ENCODE results near the gene TBC1D14.

TBC1D14 gene

GRCh38 chr4:6957994-6958393, 48.4 kb downstream of the TBC1D14 start:
- no peak for DNase-seq (ENCODE audit: low read depth in 1 of 2, low spot score in 1 of 2)

DNA sequence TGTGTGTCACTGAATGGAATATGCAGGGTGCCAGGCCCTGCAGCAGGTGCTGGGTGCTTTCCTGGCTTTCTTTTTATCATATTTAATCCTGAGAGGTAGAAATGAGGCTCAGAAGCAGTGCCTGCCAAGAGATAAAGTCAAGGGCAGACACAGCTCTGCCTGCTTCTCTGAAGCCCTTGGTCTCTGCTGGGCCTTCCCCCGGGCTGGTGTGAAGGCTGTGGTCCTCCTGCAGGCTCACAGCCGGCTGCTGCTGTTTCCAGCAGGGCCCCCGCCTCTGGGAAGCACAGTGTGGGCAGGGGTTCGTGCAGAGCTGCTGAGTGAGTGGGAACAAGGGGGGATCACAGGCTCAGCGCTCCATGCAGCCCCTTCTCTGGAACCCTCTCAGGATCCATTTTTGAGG, 49.6 kb downstream of the TBC1D14 start:
- no peak for DNase-seq (ENCODE audit: low read depth in 1 of 2, low spot score in 1 of 2)
- no peak for TF ChIP-seq JUND (IDR thresholded peaks at IDR 0.05; ENCODE audit: low read depth)
- in situ Hi-C loops (cut with HindIII; ENCODE audit: low pct_unique_long_range_greater_than_20kb, low sequenced_read_pairs), result no loop called here

More at GRCh38 chr4:6957994-6958393, 48.4 kb downstream of the TBC1D14 start:
- no peak for TF ChIP-seq JUND (IDR thresholded peaks at IDR 0.05; ENCODE audit: low read depth)
- in situ Hi-C loops (cut with HindIII; ENCODE audit: low pct_unique_long_range_greater_than_20kb, low sequenced_read_pairs), result no loop called here

GRCh38 chr4:6960154-6960553, 50.5 kb downstream of the TBC1D14 start:
- DNase-seq (ENCODE audit: low read depth in 1 of 2, low spot score in 1 of 2), result no peak
- in situ Hi-C loops (cut with HindIII; ENCODE audit: low pct_unique_long_range_greater_than_20kb, low sequenced_read_pairs), result no loop called here
- no peak for TF ChIP-seq JUND (IDR thresholded peaks at IDR 0.05; ENCODE audit: low read depth)

- TF ChIP-seq JUND (IDR thresholded peaks at IDR 0.05; ENCODE audit: low read depth), result no peak
- no peak for DNase-seq (ENCODE audit: low read depth in 1 of 2, low spot score in 1 of 2)
- in situ Hi-C loops (cut with HindIII; ENCODE audit: low pct_unique_long_range_greater_than_20kb, low sequenced_read_pairs), result no loop called here
These were observed 51.2 kb downstream of the TBC1D14 start for GRCh38 chr4:6960628-6961412.

DNA sequence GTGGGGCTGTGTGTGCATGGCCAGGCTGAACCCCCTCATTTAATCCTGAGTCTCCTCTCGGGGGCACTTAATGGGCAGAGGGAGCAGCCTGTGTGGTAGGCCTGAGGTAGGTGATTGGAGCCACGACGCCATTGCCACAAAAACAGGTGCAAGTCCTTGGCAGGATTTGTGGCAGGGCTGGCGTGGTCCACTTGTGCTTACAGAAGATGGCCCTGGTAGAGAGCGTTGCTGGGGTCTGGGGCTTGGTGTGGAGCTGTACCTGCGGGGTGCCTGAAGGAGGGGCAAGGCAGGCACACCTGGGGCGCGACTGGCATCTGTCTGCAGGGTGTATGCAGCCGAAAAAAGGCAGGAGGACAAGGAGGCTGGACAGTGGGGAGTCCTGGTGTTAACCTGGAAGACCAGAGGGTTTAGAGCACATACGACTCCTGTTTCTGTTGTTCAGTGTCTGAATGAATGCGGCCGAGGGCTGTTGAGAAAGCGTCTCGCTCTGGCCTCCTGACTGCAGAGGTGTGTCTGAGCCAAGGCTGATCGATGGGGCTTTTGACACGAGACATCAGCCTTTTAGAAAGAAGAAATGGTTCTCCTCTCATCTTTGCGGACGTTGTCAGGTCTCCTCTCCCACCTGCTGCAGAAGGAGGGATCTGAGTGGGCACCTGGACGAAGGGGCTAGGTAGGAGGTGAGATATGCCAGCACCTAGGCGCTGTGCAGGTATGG, 52.0 kb downstream of the TBC1D14 start:
- no peak for DNase-seq (ENCODE audit: low read depth in 1 of 2, low spot score in 1 of 2)
- in situ Hi-C loops (cut with HindIII; ENCODE audit: low pct_unique_long_range_greater_than_20kb, low sequenced_read_pairs), result no loop called here

DNA sequence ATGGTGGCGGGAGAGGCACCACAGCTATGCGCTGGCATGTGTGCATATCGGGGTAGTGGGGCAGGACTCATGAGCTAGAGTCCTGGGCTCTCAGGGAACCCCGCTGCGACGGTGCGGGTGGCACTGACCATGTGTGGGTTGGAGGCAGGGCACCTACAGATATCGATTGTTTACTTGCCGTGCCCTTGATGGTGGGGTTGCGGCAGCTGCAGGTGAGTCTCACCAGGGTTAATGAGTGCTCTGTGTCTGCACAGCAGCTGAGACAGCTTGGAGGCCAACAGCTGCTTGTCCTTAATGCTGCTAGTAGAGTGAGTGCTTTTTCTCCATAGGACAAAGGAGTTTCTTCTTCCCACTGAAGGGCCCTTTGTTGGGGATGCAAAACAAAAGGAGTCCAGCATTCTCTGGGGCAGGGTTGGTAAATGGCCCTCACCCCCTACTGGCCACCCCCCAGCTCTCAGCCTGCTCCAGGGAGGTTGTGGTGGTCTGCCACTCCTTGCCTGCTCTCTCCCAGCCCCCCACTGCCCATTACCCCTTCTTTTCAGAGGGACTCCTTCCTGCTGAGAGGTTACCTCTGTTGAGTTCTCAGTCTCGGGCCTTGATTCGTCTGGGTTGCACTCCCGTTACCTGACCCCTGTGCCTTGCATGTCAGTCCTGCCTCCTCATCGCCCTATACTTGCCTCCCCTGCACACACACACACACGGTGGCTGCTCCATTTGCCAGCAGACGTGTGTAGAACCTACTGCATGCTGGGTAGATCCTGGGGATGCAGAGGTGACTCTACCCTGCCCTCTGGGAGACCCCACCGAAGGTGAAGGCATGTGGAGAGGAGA, 52.8 kb downstream of the TBC1D14 start:
- no peak for DNase-seq (ENCODE audit: low read depth in 1 of 2, low spot score in 1 of 2)
- in situ Hi-C loops (cut with HindIII; ENCODE audit: low pct_unique_long_range_greater_than_20kb, low sequenced_read_pairs), result no loop called here
- TF ChIP-seq JUND (IDR thresholded peaks at IDR 0.05; ENCODE audit: low read depth), result no peak

More for the DNA sequence above, 52.0 kb downstream of the TBC1D14 start:
- TF ChIP-seq JUND (IDR thresholded peaks at IDR 0.05; ENCODE audit: low read depth), result no peak

- in situ Hi-C loops (cut with HindIII; ENCODE audit: low pct_unique_long_range_greater_than_20kb, low sequenced_read_pairs), result no loop called here
- no peak for TF ChIP-seq JUND (IDR thresholded peaks at IDR 0.05; ENCODE audit: low read depth)
- DNase-seq (ENCODE audit: low read depth in 1 of 2, low spot score in 1 of 2), result no peak
These were observed 53.5 kb downstream of the TBC1D14 start for GRCh38 chr4:6963139-6963611.

GRCh38 chr4:6964858-6965257, 55.2 kb downstream of the TBC1D14 start:
- no peak for DNase-seq (ENCODE audit: low read depth in 1 of 2, low spot score in 1 of 2)
- in situ Hi-C loops (cut with HindIII; ENCODE audit: low pct_unique_long_range_greater_than_20kb, low sequenced_read_pairs), result no loop called here
- TF ChIP-seq JUND (IDR thresholded peaks at IDR 0.05; ENCODE audit: low read depth), result no peak

GRCh38 chr4:6965329-6965728, 55.7 kb downstream of the TBC1D14 start:
- in situ Hi-C loops (cut with HindIII; ENCODE audit: low pct_unique_long_range_greater_than_20kb, low sequenced_read_pairs), result no loop called here
- TF ChIP-seq JUND (IDR thresholded peaks at IDR 0.05; ENCODE audit: low read depth), result no peak
- no peak for DNase-seq (ENCODE audit: low read depth in 1 of 2, low spot score in 1 of 2)

DNA sequence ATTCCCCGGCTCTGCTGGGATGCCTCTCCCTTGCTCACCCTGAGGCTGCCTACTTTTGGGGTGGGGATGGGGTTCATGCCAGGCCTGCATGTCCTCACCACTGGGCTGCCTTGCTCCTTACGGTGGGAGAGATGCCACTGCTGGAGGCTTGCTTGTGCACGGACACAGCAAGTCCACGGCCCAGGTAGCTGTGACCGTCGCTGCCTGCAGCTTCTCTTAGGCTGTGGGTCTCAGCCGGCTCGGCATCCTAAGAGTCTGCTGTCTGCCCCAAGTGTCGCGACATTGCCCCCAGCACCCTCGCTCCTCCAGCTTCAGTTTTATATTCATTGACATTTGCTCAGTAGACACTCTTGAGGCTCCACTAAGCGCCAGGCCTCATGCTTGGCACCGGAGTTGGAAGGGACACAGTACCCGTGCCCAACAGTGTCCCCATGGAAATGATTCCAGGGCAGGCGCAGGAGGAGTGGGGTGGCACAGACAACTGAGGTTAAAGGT, 58.3 kb downstream of the TBC1D14 start:
- in situ Hi-C loops (cut with HindIII; ENCODE audit: low pct_unique_long_range_greater_than_20kb, low sequenced_read_pairs), result no loop called here
- DNase-seq (ENCODE audit: low read depth in 1 of 2, low spot score in 1 of 2), result no peak
- TF ChIP-seq JUND (IDR thresholded peaks at IDR 0.05; ENCODE audit: low read depth), result no peak

GRCh38 chr4:6968496-6968895, 58.9 kb downstream of the TBC1D14 start:
- in situ Hi-C loops (cut with HindIII; ENCODE audit: low pct_unique_long_range_greater_than_20kb, low sequenced_read_pairs), result no loop called here
- no peak for DNase-seq (ENCODE audit: low read depth in 1 of 2, low spot score in 1 of 2)
- no peak for TF ChIP-seq JUND (IDR thresholded peaks at IDR 0.05; ENCODE audit: low read depth)

All from T47D (cell line).